NCI-H2196 (cell line): ENCODE data around the gene NFIX.
"Not testable (repeated sequence)": the region's sequence is repeated elsewhere in the genome, so short reads cannot be mapped to it uniquely, and the experiment has no call there.

Experiments
- DNase-seq: peaks from one replicate; lab custom pipeline; 2025; ENCODE audit not compliant: unreplicated experiment; lab: John Stamatoyannopoulos, UW

NFIX gene

DNA sequence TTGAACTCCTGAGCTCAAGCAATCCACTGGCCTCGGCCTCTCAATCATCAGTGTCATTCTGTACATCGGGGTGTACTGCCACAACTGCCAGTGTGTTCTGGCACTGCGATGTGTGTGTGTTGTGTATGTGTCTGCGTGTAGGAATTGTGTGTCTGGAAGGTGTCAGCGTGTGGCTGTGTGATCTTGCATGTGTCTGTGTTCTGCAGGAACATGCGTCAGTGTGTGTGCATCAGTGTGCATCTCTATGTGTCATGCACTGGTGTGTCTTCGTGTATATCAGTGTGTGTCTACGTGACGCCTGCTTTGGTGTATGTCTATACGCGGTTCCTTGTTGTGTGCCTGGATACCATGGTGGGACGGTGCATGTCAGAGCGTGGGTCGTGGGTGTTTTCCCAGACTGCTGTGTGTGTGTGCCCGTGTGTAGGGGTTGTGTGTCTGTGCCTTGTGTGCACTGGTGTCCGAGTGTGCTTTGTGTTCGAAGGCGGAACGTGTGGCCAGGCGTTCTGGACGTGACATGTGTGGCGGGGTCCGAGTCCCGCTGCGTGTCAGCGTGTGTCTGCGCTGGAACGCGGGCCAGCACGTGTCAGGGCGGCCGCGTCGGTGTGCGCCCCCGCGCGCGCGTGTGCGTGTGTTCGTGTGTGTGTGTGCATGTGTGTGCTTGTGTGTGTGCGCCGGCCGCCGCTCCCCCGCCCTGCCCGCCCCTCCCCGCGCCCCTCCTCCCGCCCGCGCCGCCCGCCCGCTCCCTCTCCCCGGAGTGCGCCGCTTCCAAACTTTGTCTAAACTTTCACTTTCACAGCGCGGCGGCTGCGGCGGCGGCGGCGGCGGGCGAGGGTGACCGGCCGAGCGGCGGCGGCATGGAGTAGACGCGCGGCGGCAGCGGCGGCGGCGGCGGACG is at the start of gene NFIX:
Gene NFIX, plus strand, starts transcription at position 775 of the 895 bp plus-strand sequence. CDS start 363 bp downstream, outside the sequence.
- peak; percentile 26 for DNase-seq

DNA sequence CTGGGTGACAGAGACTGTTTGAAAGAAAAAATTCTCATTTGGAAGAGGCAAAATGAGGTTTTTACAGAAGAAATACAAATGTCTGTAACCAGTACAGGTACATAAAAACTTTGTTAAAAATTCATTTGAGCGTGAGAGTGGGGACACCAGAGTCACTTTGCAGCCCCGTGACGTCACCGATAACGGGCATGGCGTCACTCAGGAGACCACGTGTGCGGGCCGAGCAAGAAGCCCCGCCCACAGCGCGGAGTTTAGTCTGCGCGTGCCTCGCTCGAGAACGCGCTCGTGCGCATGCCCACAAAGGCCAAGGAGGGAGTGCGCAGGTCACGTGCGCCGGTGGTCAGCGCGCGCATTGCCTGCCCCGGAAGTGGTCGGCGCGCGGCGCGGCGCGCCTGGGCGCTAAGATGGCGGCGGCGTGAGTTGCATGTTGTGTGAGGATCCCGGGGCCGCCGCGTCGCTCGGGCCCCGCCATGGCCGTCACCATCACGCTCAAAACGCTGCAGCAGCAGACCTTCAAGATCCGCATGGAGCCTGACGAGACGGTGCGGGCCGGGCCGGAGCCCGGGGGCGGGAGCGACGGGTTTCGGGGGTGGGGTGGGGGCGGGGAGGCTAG is 49.7 kb upstream of the NFIX start, which contains the start of gene RAD23A:
Gene RAD23A, plus strand, starts transcription at position 384 of the 613 bp plus-strand sequence. Its CDS starts 87 bp downstream, at position 471.
- DNase-seq, result peak; percentile 99

DNA sequence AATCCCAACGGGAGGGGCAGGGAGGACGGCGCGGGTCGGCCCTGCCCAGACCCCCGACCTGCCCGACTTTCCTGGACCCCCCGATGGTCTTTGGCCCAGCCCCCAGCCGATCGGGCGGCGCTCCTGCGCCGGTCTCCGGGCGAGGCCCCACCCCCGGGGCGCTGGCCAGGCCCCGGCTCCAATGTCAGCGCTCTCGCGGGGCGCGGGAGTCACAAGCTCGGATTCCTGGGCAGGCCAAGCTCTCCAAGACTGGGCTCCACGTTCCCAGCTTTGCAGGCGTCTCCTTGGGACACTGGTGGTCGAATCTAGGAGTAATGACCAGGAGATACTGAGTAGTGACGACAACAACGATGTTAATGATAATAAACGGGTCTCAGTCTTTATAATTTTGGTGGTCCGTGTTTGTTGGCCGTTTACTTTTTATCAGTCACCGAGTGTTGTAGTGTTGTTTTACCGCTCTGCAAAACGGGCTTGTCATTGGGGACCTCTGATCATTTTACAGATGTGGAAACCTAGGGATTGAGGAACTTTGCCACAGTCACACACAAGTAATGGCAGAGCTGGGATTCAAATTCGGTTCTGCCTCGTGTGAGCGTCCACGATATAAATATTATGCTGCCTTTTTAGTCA is 49.1 kb upstream of the NFIX start:
- peak; percentile 46 for DNase-seq

DNA sequence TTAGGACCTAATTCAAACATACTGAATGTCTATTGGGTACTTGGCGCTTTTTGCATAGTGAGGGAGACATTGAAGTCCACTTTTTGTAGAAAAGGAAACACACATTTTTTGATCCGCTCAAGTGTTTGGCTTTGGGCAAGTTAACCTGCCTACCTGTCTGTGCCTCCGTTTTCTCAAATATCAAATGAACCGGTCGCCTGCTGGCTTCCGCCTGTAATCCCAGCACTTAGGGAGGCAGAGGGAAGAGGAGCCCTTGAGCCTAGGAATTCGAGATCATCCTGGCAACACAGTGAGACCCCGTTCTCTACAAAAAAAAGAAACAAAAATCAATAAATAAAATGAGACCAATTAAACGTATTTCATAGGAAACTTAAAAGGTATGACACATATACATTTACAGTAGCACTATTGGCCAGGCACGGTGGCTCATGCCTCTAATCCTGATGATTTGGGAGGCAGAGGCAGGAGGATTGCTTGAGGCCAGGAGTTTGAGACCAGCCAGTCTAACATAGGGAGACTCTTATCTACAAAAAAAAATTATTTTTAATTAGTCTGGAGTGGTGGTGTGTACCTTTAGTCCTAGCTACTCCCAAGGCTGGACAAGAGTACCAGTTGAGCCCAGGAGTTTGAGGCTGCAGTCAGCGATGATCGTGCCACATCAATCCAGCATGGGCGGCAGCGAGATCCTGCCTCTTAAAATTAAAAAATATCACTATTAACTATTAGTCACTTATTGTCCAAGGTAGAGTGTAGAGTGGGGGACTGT is 48.4 kb upstream of the NFIX start:
- DNase-seq, result no peak

DNA sequence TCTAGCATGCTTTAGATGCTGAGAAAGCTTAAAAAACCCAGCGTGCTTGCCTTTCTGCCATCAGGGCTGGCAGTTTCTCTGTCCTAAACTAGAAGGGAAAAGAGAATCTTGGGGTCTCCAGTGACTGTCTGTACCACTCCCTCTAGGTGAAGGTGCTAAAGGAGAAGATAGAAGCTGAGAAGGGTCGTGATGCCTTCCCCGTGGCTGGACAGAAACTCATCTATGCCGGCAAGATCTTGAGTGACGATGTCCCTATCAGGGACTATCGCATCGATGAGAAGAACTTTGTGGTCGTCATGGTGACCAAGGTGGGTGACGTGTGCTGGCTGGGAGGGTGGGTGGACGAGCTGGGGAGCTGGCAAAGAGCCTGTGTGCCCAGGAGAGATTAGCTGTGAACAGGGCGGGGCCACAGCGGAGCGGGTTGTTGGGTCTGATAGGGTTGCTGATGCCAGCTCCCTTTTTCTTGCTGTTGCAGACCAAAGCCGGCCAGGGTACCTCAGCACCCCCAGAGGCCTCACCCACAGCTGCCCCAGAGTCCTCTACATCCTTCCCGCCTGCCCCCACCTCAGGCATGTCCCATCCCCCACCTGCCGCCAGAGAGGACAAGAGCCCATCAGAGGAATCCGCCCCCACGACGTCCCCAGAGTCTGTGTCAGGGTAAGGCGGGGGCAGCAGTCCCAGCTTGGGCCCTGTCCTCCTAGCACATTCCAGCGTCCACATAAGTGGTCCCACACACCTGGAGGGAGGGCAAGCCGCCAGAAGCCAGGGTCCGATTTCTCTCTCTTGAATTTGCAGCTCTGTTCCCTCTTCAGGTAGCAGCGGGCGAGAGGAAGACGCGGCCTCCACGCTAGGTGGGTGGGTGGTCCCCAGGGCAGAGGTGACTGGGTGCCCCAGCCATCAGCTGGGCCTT is 47.3 kb upstream of the NFIX start:
- DNase-seq, result no peak

DNA sequence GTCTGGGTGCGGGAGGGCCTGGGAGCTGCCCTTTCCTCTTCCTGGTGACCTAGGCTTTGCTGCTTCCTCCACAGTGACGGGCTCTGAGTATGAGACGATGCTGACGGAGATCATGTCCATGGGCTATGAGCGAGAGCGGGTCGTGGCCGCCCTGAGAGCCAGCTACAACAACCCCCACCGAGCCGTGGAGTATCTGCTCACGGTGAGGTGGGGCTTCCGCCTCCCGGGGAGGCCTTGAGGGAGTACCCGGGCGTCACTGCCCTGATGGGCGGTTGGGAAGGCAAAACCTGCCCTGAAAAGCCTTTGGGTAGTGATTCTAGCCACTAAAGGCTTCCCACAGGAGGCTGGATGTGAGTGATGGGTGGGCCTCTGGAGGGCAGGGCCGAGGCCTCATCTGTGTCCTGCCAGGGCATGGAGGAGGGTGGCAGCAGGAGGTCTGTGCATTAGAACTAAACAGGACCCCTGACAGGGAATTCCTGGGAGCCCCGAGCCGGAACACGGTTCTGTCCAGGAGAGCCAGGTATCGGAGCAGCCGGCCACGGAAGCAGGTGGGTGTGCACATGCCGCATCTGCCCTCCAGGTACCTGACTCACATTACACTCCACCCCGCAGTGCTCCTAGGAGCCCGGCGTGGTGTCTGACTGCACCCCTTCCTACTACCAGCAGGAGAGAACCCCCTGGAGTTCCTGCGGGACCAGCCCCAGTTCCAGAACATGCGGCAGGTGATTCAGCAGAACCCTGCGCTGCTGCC is 46.5 kb upstream of the NFIX start:
- DNase-seq, result no peak

DNA sequence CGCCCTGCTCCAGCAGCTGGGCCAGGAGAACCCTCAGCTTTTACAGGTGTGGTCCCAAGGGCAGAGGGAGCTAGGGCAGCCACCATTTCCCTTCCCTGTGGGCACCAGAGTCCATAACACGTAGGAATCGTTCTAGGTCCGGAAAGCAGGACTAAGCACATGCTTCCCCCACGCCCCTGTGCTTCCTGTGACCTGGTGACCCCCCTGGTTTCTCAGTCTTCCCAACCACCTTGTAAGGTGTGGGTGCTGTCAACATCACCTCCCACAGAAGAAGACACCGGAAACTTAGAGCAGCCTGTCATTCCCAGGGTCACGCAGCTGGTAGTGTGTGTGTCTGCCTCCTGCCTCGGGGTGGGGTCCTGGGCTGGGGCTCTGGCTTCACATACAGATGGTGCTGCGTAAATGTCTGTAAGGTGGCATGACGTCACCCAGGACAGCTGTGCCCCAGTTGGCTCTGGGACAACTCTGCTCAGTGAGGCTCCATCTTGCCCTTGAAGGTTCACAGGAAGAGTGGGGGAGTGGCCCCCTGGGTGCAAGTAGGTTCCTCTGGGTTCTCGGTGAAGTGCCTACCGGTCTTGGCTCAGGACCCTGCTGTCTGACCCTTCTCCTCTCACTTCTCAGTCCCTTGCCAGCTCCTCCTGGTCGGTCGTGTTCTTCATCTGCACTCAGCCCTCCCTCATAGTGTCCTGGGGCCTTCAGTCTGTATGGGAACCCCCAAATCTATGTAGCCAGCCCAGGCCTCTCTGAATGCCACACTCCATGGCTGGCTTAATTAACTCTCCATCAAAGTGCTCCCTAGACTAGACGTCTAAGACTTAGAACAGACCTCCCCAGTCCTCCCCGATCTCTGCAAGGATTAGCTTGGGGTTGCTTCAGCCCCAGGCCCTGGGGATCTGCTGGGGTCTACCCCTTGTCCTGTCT is 45.7 kb upstream of the NFIX start:
- DNase-seq, result no peak

DNA sequence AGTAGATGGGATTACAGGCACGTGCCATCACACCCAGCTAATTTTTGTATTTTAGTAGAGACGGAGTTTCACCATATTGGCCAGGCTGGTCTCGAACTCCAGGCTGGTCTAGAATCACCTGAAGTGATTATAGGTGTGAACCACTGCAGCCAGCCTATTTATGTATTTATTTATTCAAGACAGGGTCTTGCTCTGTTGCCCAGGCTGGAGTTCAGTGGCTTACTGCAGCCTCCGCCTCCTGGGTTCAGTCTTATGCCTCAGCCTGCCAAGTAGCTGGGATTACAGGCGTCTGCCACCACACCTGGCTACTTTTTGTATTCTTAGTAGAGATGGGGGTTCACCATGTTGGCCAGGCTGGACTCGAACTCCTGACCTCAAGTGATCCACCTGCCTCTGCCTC is 43.2 kb upstream of the NFIX start:
- DNase-seq, result not testable (repeated sequence)

DNA sequence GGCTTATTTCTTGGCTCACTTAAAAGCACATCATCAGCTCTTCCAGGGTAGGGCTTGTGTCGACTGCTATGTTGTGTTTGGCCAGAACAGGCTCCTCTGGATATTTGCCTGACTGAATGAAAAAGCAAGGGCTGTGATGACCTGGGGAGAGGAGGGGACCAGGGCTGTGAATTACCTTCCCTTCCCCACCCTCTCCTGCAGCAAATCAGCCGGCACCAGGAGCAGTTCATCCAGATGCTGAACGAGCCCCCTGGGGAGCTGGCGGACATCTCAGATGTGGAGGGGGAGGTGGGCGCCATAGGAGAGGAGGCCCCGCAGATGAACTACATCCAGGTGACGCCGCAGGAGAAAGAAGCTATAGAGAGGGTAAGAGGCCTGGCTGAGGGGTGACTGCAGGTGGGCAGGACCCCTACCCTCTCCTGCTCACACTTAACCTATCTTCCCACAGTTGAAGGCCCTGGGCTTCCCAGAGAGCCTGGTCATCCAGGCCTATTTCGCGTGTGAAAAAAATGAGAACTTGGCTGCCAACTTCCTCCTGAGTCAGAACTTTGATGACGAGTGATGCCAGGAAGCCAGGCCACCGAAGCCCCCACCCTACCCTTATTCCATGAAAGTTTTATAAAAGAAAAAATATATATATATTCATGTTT is 42.7 kb upstream of the NFIX start:
- no peak for DNase-seq

DNA sequence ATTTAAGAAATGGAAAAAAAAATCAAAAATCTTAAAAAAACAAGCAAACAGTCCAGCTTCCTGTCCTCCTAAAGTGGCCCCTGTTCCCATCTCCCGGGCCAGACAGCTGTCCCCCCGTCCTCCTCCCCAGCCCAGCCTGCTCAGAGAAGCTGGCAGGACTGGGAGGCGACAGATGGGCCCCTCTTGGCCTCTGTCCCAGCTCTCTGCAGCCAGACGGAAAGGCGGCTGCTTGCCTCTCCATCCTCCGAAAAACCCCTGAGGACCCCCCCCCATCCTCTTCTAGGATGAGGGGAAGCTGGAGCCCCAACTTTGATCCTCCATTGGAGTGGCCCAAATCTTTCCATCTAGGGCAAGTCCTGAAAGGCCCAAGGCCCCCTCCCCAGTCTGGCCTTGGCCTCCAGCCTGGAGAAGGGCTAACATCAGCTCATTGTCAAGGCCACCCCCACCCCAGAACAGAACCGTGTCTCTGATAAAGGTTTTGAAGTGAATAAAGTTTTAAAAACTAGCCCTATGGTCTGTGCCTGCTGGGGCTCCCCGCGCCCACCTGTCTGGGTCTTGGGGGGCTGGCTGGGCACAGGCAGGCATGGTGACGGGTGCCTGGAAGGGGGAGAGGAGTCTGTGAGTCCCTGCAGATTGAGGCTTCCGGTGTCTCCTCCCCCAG is 42.0 kb upstream of the NFIX start:
- DNase-seq, result no peak

DNA sequence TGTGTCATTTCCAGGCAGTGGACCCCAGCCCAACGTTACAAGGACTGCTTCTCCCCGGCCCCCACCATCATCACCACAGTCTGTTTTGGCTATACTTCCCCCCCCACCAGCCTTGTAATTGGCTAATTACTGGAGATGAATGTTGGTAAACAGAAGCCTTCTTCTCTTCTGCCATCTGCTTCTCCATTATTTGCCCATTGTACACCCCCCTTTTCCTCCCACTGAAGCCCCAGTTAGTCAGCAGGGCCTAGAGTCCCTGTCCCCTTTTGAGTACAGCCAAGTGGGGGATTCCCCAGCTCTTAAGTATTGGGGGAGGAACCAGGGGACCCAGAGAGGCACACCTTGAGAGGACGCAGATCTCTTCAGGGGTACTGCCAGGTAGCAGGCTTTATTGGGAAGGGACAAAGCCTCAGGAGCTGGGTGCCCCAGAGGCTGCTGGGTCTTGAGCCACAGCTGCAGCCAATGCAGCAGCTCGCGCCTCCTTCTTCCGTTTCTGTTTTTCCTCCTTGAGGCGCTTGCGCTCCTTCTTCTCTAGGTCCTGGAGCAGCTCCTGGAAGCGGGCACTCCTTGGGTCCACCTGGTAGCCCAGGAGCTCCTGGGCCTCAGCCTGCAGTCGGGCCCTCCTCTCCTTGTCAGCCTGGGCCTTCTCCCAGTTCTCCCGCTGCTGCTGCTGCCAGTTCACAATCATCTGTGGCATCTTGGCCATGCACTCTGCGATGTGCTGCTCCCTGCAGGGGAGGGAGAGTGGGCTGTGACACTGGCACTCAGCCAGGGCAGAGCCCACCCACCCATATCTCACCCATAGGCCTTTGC is 41.3 kb upstream of the NFIX start:
- no peak for DNase-seq

DNA sequence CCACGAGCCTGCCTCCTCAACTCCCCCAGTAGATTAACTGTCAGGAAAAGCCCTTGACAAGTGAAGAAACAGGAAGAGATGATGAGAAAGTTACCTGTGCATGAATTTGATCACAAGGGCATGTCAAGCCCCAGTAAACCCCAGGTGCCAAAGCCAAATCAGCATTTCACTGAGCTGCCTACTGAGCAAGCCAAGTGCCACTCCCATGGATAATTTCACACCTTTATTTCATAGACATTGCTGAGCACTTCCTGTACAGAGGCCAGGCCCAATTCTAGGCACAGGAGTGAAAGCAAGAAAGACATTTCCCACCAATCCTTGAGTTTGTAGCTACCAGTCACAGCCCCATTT is 40.7 kb upstream of the NFIX start:
- no peak for DNase-seq

DNA sequence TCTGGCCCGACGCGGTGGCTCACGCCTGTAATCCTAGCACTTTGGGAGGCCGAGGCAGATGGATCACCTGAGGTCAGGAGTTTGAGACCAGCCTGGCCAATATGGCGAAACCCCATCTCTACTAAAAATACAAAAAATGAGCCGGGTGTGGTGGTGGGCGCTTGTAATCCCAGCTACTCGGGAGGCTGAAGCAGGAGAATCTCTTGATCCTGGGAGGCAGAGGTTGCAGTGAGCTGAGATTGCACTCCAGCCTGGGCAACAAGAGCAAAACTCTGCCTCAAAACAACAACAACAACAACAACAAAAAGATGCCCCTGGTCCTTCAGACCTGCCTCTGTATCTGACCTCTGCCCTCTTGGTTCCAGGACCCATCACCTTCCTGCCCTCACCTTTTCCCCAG is 39.7 kb upstream of the NFIX start:
- DNase-seq, result not testable (repeated sequence)

DNA sequence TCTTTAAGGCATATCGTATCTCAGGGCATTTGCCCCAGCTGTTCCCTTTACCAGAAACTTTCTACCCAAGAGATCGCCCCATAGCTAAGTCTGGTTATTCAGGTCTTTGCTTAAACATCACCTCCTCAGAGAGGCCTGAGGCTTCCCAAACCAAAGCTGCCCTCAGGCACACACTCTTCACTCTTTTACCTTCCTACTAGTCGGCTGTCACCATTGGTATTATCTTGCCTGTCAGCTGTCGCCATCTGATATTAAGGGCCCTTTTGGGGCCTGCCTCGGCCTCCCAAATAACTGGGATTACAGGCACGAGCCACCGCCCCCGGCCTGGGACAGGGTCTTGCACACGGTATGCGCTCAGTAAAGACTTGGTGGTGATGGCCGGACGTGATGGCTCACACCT is 39.3 kb upstream of the NFIX start:
- no peak for DNase-seq

DNA sequence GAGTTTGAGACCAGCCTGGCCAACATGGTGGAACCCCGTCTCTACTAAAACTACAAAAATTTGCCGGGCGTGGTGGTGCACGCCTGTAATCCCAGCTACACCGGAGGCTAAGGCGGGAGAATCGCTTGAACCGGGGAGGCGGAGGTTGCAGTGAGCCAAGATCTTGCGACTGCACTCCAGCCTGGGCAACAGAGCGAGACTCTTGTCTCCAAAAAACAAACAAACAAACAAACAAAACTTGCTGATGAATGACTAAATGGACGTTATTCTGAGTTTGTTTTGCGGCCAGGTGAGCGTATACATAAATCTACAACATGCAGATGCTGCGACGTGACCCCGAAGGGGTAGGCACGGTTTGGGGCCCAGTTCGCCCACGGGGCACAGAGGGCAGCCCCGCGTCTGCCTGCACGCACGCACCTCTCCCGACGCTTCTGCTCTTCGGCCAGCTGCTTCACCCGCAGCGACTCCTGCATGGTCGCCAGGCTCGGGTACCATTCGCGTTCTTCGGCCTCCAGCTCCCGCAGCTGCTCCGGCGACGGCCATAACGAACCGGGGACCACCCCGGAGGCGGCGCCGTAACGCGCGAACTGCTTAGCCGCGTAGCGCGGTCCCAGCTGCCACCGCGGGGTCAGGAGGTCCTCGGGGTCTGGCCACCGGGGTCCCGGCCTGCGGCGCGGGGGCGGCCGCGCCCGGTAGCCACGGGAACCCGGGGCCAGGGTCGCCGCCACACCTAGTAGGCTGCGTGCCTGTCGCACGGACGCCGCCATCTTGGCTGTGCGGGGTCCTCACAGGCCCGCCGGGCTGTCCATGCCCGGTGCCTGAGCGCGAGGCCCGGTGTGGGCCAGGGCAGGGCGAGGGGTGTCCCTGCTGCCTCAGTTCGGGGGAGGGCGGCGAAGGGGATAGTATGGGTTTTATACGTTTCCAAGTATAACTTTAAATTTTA is 38.6 kb upstream of the NFIX start, which contains the start of gene GADD45GIP1:
Gene GADD45GIP1, minus strand, starts transcription at position 778 of the 943 bp plus-strand sequence. Its CDS starts 11 bp downstream, at position 767.
- DNase-seq, result peak; percentile 78
